Endothelial cell of umbilical vein (primary cell): Measurements from ENCODE around the gene SCLY. TPM values are rescaled to one million over a fixed set of nuclear protein-coding genes. Genes with fewer than 3 reads are reported as not detected.

ENCODE experiments used
- BruUV-seq: library from RNA; stranded (reverse); fragments of 400-500 nt; replicated peaks from 2 replicates; lab custom pipeline; 2021; lab: Mats Ljungman, UMichigan
- CTCF ChIA-PET: fragments of 300-600, 350-600 bp; sonication (Branson Sonifier 250); formaldehyde crosslinking; loops from one replicate; lab custom pipeline; 2021; ENCODE audit warnings: antibody characterized with exemption, inconsistent platforms; lab: Charles Lee
- POLR2A ChIA-PET: fragments of 300-600, 350-600 bp; sonication (Branson Sonifier 250); formaldehyde crosslinking; loops from one replicate; lab custom pipeline; 2021; ENCODE audit warnings: antibody characterized with exemption, inconsistent platforms; lab: Charles Lee
- DNase-seq: peaks from one replicate; pipeline ENCODE4 v3.0.0-alpha.2; 2011; ENCODE audit warnings: low read depth, low spot score
- FAIRE-seq: peaks from 2 replicates; lab custom pipeline; 2011; peaks lifted over from hg19 to GRCh38; lab: Jason Lieb, UNC
- H2AFZ ChIP-seq: 2 replicates; pipeline ENCODE4 v1.6.0; 2012; ENCODE audit warnings: low read depth, low read length, control low read depth, inconsistent platforms
- H3K27ac ChIP-seq: 2 replicates; pipeline ENCODE4 v1.5.1; 2011; ENCODE audit warnings: low read depth, mild to moderate bottlenecking, control low read depth, low read length, moderate library complexity; ENCODE audit not compliant: insufficient read depth
- H3K27me3 ChIP-seq, 2 experiments: 2 replicates each; pipeline versions ENCODE4 v1.6.0 to v1.6.1; 2011; ENCODE audit warnings: low read length in 2 of 2, mixed read lengths in 1 of 2; ENCODE audit not compliant: control insufficient read depth in 2 of 2, insufficient read depth in 2 of 2
- H3K36me3 ChIP-seq, 2 experiments: 2 replicates in 1 of 2; 3 replicates in 1 of 2; pipeline ENCODE4 v1.5.1; 2011; ENCODE audit warnings: low read length in 2 of 2, mild to moderate bottlenecking in 1 of 2, moderate library complexity in 1 of 2; ENCODE audit not compliant: control insufficient read depth in 2 of 2, insufficient read depth in 2 of 2; ENCODE audit errors: extremely low read depth in 1 of 2
- H3K4me1 ChIP-seq: 3 replicates; pipeline ENCODE4 v1.5.1; 2011; ENCODE audit warnings: mild to moderate bottlenecking, low read length; ENCODE audit not compliant: control insufficient read depth, insufficient read depth; ENCODE audit errors: extremely low read depth
- H3K4me2 ChIP-seq: 2 replicates; pipeline ENCODE4 v1.6.1; 2011; ENCODE audit warnings: low read length, control low read depth, mixed read lengths; ENCODE audit not compliant: insufficient read depth
- H3K4me3 ChIP-seq, 3 experiments: fragments of 200-600 bp in 1 of 3; sonication (generic), shearing (Covaris generic) in 1 of 3; replicated peaks in 1 of 3; 2 replicates each; pipeline ENCODE4 v1.5.1; 2011 to 2016; ENCODE audit warnings: control low read depth in 3 of 3, low read length in 3 of 3, mild to moderate bottlenecking in 2 of 3, inconsistent platforms in 1 of 3, low read depth in 1 of 3, moderate library complexity in 1 of 3; ENCODE audit not compliant: insufficient read depth in 1 of 3
- H3K79me2 ChIP-seq: 2 replicates; pipeline ENCODE4 v1.6.0; 2012; ENCODE audit warnings: low read length, inconsistent platforms; ENCODE audit not compliant: control insufficient read depth, insufficient read depth
- H3K9ac ChIP-seq: replicated peaks from 2 replicates; pipeline ENCODE3; 2011; ENCODE audit warnings: low read length, control low read depth; ENCODE audit not compliant: insufficient read depth; ENCODE audit errors: extremely low read depth
- H3K9me1 ChIP-seq: replicated peaks from 3 replicates; pipeline ENCODE4 v1.6.0; 2011; ENCODE audit warnings: mild to moderate bottlenecking, low read length; ENCODE audit not compliant: control insufficient read depth, insufficient read depth; ENCODE audit errors: extremely low read depth
- H3K9me3 ChIP-seq: replicated peaks from 2 replicates; pipeline ENCODE4 v1.5.1; 2012; ENCODE audit warnings: low read length, inconsistent platforms; ENCODE audit not compliant: control insufficient read depth, insufficient read depth
- H4K20me1 ChIP-seq: replicated peaks from 2 replicates; pipeline ENCODE3; 2011; ENCODE audit warnings: mild to moderate bottlenecking, low read length; ENCODE audit not compliant: control insufficient read depth, insufficient read depth; ENCODE audit errors: extremely low read depth
- CTCF ChIP-seq, 2 donors: IDR thresholded peaks; 1 replicate in 1 of 2; 2 replicates in 1 of 2; pipeline ENCODE4 v1.5.1; 2011; ENCODE audit warnings: low read length in 2 of 2, mild to moderate bottlenecking in 2 of 2, moderate library complexity in 2 of 2, control low read depth in 1 of 2, inconsistent platforms in 1 of 2, low read depth in 1 of 2; ENCODE audit not compliant: insufficient read depth in 1 of 2; ENCODE audit errors: extremely low read depth in 1 of 2
- EZH2 ChIP-seq: IDR thresholded peaks from 2 replicates; pipeline ENCODE4 v1.6.1; 2012; ENCODE audit warnings: borderline replicate concordance, low read depth, mild to moderate bottlenecking, moderate library complexity, low read length, inconsistent platforms; ENCODE audit not compliant: severe bottlenecking
- FOS ChIP-seq: IDR thresholded peaks from 2 replicates; pipeline ENCODE4 v1.6.1; 2011; ENCODE audit warnings: mild to moderate bottlenecking, low read length, moderate library complexity, borderline replicate concordance; ENCODE audit not compliant: insufficient read depth
- GATA2 ChIP-seq: IDR thresholded peaks from 2 replicates; pipeline ENCODE4 v1.7.0; 2011; ENCODE audit warnings: low read depth, mild to moderate bottlenecking, moderate library complexity, mixed read lengths, low read length; ENCODE audit not compliant: insufficient read length, insufficient read depth
- JUN ChIP-seq: IDR thresholded peaks from 2 replicates; pipeline ENCODE4 v1.6.1; 2011; ENCODE audit warnings: borderline replicate concordance, low read depth; ENCODE audit not compliant: insufficient read length, insufficient read depth
- MAX ChIP-seq: IDR thresholded peaks from 2 replicates; pipeline ENCODE4 v1.6.1; 2011; ENCODE audit not compliant: insufficient read depth, insufficient read length
- MYC ChIP-seq: IDR thresholded peaks from one replicate; pipeline ENCODE4 v1.6.1; 2011; ENCODE audit warnings: mild to moderate bottlenecking, low read depth, low read length
- POLR2A ChIP-seq: IDR thresholded peaks from 2 replicates; pipeline ENCODE4 v1.6.1; 2012; ENCODE audit warnings: low read depth, mild to moderate bottlenecking, control low read depth, low read length
- POLR2AphosphoS5 ChIP-seq: IDR thresholded peaks from 2 replicates; pipeline ENCODE4 v1.6.1; 2012; ENCODE audit warnings: low read depth, mild to moderate bottlenecking, control low read depth, low read length, moderate library complexity; ENCODE audit not compliant: insufficient read depth
- dilution Hi-C: fragments of 300-500 bp; cut with MboI; formaldehyde crosslinking; loops from one replicate; pipeline ENCODE4 v1.15.0; 2019; ENCODE audit warnings: low sequenced_read_pairs; ENCODE audit not compliant: extremely low pct_ligation_motif_present
- intact Hi-C: fragments of 100-400 bp; cut with micrococcal nuclease; formaldehyde crosslinking; loops from one replicate; pipeline ENCODE4 v1.10.0; 2022
- polyA plus RNA-seq, 4 experiments: library from polyadenylated mRNA; depleted of rRNA in 3 of 4; stranded (reverse) in 3 of 4; unstranded in 1 of 4; fragments of >200 nt; gene quantifications; 2 replicates each; pipeline versions ENCODE4 v1.2.1 to v1.2.3, GENCODE V29; 2011 to 2012; ENCODE audit warnings: missing spikeins in 1 of 4
- total RNA-seq: library from RNA; stranded (reverse); gene quantifications from 2 replicates; pipeline ENCODE4 v1.2.3, GENCODE V29; 2021

The SCLY gene
- total and polyA plus RNA-seq, 2 donors (not counting 3 experiments of a cell fraction or from before 2014, with no cell fraction given) = 22.6 to 32.7 TPM

- Histone ChIP-seq H3K79me2 (no peaks in the 10 kb centered on the region), H3K9me1 (no peaks in the 10 kb centered on the region), H3K36me3 (no peaks in the 10 kb centered on the region), H3K4me1 (no peaks in the 10 kb centered on the region), H4K20me1 (no peaks in the 10 kb centered on the region), H3K27ac (no peak overlapping the region), H3K9me3 (peaks cover 2% of the 10 kb centered on the region), H3K9ac (no peak overlapping the region), H3K27me3 (no peaks in the 10 kb centered on the region), H3K4me2 (no peak overlapping the region), H2AFZ (no peak overlapping the region), H3K4me3 (no peak overlapping the region)
- BruUV-seq = no TSS peak
- ChIA-PET CTCF (no interaction called here), POLR2A (no interaction called here)
- dilution Hi-C loops (no loop called here), intact Hi-C loops (no loop called here)
- DNase-seq (no peak), FAIRE-seq (no peak)
- TF ChIP-seq EZH2 (no peak), MAX (no peak), POLR2A (no peak), GATA2 (no peak), MYC (no peak), FOS (no peak), CTCF (IDR thresholded peaks at IDR 0.05; ENCODE audit: extremely low read depth in 1 of 2, insufficient read depth in 1 of 2, low read depth in 1 of 2, low read length in 2 of 2) (no peak), POLR2AphosphoS5 (no peak), JUN (no peak)
Measured at GRCh38 chr2:238114331-238114841, 53.6 kb downstream of the SCLY start.
